GM18499 (cell line): ENCODE results near the gene CAGE1.
"Not testable (repeated sequence)": the region's sequence is repeated elsewhere in the genome, so short reads cannot be mapped to it uniquely, and the experiment has no call there.

Experiments used
- ATAC-seq: cut with Tn5 transposase; IDR thresholded peaks from one replicate; pipeline ENCODE4 v1.9.1; 2021; ENCODE audit warnings: moderate number of reproducible peaks; ENCODE audit not compliant: insufficient read depth, unreplicated experiment

CAGE1 gene

DNA sequence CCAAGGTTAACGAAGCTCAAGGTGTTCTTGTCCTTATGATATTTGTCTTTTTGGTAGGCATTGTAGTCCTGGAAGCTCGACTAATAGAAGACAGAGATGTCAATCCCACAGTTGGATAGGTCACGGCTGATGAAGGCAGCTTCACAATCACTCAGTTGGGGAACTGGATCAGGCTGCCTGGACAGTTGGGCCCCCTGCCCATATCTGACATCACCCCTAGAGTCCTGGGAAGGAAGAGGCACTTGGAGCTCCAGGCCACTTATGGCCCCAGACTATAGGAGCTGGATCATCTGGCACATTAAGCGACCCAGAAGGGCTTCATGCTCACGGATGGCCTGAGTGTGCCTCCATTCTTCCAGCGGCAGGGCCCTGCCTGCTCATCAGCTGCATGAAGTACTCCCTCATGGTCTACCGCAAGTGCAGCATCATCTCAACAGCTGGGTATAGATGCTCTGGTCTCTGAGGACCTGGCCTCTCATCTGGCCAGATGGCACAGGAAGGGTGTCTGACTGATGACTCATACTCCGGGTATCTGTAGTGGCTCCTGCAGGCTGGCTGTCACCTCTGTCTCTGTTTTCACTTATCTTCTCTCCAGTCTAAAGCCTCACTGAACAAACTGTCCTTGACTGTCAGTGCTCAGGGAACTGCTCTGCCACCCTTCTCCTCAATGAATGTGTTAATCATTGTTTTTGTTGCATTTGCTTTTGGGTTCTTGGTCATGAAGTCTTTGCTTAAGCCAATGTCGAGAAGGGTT lies 47.4 kb downstream of the CAGE1 start:
- ATAC-seq: no peak

DNA sequence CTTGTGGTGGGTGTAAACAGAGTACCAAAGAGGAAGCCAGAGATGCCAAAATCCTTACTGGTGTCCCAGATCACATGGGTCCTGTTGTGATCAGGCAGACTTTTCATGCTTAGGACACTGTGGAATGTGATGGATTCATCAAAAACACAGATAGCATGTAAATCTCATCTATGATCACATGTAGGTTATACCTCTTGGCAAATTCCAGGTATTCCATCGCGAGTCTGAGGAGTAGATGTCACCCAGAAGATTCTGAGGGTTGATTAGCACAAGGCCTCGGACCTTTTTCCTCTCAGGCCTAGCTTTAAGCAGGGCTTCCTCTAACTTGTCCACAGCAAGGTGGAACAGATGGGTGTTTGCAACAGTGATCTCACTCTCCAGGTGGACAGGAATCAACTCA lies 48.3 kb downstream of the CAGE1 start:
- ATAC-seq: no peak

DNA sequence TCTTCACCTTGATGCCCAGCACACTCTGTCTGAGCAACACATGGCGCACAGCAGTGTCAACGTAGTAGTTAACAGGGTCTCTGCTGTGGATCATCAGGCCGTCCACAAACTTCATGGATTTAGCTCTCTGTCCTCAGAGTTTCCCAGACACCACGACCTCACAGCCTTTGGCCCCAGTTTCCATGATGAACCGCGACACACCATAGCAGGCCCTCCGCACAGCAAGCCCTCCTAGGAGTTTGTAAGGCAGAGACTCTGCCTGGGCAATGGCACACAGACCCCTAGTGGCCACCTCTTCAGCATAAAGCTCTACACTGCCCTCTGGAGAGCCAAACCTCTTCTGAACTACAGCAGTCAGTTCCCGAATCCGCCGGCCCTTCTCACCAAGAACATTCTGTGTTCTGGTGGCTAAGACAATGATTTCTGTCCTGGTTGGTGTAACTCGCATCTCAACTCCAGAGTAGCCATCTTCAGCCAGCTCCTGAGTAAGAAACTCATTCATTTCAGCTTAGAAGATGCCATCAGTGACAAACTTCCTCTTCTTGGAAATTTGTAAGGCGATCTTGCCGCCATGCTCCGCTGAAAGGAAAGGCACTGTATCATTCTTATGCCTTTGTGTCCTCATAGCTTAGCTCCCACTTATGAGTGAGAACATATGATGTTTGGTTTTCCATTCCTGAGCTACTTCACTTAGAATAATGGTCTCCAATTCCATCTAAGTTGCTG lies 50.4 kb downstream of the CAGE1 start:
- not testable (repeated sequence) for ATAC-seq

DNA sequence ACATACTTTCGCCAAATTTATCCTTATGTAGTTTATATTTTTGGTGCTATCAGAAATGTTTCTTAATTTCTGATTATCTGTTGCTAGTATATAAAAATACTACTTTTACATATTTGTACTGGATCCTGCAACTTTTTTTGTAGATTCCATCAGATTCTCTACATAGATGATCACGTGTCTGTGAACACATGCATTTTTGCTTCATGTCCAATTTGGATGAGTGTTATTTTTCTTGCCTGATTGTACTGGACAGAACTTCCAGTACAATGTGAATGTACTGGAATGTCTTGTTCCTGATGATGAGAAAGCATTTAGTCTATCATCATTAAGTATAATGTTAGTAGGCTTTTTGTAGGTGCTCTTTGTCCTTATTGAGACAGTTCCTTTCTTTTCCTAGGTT lies 51.5 kb downstream of the CAGE1 start:
- ATAC-seq: no peak

DNA sequence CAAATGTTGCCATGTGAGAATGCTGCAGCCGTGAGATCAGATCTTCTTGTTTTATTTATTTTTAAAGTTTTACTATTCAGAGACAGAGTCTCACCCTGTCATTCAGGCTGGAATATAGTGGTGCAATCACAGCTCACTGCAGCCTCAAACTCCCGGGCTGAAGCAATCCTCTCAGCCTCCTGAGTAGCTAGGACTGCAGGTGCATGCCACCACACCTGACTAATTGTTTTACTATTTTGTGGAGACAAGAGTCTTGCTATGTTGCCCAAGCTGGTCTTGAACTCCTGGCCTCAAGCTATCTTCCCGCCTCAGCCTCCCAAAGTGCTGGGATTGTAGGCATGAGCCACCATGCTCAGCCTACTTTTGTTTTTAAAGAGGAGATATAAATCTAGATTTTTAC lies 54.0 kb downstream of the CAGE1 start:
- ATAC-seq: no peak

DNA sequence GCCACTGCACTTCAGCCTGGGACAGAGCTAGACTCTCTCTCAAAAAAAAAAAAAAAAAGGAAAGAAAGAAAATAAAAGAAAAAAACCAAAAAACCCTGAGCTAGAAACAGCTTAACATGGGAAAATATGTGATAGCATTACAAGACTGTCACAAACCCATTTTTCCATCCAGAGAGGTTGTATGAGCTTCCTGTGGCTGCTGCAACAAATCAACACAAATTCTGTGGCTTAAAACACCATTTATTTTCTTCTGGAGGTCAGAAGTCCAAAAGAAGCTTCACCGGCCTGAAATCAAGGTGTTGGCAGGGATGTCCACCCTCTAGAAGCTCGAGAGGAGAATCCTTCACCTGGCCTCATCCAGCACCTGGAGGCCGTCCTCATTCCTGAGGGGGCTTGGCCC lies 54.9 kb downstream of the CAGE1 start:
- no peak for ATAC-seq

DNA sequence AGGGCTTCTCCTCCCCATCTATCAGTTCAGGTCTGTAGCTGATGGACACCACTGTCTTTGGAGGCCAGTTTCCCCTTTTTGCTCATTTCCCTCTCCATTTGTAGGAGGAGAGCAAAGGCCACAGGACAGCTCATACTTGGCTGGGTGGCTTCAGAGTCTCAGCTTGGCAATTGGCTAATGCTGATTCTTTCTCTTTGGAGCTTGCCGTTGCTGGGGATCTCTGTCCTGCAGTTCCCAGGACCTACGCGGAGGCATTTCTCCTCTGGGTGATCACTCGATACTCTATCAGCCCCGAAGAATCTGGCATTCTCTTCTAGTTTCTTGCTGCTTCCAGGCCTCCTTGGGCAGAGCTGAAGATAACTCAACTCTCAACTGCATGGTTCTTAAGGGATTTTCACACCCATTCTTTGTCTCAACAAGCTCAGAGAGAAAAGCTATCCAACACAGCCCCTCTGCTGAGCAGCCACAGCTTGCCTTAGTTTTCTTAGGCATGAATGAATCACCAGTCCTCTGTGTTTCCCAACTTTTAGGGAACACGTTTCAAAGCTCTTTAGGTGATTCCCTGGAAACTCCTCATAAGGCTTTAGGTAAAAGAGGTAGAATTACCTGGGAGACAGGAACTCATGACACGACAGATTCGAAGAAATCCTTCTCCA lies 57.3 kb downstream of the CAGE1 start:
- ATAC-seq: no peak

DNA sequence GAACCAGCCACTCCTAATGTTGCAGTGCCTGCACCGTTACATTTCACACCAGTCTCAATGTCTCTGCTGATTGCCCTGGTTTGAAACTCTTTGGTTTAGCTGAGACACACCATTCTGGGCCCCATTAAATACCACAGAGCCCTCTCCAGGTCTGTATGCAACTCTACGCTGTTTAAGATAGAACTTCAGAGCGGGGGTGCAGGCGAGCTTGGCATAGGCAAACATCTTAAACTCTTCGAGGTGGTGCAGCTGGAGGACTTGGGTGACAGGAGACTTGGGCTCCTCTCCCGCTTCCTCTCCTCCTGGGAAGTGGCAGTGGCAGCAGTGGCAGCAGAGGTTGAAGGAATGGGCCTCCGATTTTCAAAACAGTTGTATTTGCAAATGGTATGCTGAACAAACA lies 58.1 kb downstream of the CAGE1 start:
- ATAC-seq: no peak

DNA sequence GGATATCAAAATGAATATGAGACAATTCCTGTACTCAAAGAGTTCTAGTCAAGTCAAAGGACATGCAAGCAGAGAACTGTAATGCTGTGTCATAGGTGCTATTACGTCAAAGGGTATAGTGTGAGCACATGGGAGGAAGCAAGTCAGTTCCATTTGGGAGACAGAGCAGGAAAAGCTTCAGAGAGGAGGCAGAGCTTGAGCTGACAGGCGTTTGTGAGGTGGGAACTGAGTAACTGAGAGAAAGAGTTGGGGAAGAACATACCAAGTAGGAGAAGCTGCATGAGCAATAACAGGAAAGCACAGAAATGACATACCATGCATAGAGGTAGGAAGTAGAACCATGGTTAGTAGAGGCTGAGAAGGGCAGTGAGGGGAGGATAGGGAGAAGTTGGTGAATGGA lies 61.3 kb downstream of the CAGE1 start:
- no peak for ATAC-seq

DNA sequence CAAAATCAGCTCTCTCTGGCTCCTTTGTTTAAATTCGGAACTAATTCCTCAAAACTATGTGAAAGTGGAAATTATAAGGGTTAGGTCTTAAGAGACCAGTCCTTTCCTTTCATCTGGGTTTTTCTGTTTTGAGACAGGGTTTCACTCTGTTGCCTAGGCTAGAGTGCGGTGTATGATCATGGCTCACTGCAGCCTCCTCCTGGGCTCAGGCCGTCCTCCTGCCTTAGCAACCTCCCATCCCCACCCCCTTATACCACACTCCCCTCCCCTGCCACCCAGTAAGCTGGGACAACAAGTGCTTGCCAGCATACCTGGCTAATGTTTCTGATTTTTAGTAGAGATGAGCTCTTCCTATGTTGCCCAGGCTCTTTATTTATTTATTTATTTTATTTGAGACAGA lies 63.8 kb downstream of the CAGE1 start:
- ATAC-seq: no peak

DNA sequence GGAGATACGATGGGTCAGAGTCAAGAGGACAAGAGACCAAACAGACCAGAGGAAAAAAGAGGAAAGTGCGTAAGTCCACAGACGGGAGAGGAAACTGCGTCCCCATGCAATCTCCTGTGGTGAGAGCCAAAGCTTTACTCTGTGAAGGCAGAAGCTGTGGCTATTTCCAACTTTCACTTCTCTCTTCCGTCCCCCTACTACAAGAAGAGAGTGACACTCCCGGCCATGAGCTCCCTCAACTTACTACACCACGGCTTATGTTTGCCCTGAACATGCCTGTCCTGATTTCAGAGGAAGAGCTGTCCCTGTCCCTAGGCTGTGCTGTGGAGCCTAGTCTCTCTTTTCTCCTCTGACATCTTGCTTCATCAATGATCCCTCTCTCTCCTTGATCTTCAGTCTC lies 65.0 kb downstream of the CAGE1 start:
- ATAC-seq: peak; percentile 66

DNA sequence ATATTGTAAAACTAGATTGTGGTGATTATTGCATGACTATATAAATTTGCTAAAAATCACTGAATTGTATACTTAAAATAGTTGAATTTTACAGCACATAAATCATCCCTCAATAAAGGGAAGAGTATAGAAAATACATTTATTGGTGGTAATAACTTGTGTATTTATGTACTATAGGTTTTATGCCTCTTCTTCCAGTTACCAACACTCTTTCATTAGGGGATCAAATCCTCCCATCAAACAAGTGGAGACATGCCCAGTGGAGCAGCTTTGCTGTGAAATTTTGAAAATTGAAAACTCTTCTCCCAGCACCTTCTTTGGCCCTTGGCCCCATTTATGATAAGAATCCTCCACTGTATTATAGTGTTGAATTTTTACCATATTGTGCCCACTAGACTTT lies 66.5 kb downstream of the CAGE1 start:
- ATAC-seq: no peak

DNA sequence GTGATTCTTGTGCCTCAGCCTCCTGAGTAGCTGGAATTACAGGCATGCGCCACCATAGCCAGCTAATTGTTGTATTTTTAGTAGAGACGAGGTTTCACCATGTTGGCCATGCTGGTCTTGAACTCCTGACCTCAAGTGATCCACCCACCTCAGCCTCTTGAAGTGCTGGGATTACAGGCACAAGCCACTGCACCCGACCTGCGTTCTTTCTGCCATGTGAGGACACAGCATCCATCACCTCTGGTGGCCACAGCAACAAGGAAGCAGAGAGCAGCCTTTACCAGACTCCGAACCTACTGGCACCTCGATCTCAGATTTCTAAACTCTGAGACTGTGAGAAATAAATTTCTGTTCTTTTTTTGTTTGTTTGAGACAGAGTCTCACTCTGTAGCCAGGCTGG lies 67.7 kb downstream of the CAGE1 start:
- not testable (repeated sequence) for ATAC-seq

DNA sequence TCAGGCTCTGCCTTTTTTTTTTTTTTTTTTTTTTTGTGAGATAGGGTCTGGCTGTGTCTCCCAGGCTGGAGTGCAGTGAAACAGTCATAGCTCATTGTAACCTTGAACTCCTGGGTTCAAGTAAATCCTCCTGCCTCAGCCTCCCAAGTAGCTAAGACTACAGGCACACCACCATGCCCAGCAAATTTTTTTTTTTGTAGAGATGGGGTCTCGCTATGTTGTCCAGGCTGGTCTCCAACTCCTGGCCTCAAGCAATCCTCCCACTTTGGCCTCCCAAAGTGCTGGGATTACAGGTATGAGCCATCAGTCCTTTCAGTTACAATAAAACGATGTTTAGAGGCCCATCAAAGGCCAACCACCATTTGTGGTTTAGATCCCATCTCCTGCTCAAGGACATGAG lies 70.1 kb downstream of the CAGE1 start:
- ATAC-seq: not testable (repeated sequence)

DNA sequence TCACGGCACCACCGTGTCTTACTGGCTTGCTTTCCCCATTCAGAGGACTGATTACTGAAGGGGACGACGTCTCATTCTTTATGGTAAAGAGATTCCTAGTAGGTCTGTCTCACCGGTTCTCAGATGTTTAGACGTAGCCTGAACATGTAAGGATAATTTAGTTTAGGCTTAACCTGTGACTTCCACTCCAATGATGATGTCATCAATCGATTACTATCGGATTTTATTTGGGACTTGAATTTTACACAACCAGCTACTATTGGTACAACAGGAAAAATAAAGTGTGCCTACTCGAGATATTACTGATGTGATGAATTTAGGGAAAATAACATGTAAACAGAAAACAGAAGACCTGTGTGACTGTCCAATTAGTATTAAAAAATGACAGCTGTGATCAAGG lies 72.0 kb downstream of the CAGE1 start:
- no peak for ATAC-seq

DNA sequence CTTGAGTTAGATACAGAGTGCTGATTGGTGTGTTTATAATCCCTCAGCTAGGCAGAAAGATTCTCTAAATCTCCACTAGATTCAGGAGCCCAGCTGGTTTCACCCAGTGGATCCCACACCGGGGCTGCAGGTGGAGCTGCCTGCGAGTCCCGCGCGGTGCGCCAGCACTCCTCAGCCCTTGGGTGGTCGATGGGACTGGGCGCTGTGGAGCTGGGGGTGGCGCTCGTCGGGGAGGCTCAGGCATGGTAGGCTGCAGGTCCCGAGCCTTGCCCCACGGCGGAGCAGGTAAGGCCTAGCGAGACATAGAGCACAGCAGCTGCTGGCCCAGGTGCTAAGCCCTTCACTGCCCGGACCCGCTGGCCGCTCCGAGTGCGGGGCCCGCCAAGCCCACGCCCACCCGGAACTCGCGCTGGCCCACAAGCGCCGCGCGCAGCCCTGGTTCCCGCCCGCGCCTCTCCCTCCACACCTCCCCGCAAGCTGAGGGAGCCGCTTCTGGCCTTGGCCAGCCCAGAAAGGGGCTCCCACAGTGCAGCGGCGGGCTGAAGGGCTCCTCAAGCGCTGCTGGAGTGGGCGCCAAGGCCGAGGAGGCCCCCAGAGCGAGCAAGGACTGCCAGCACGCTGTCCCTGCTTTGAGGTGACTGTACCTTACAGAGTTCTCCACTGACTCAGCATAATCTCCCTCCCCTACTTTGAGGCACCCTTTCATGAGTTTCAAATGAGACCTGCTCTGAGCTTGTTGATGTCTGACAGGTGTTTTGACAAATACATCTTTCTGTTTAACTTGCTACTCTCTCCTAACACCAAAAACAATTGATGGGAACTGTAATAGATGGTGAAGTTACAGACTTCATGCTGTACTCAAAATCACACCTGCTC lies 72.6 kb downstream of the CAGE1 start:
- ATAC-seq: no peak

DNA sequence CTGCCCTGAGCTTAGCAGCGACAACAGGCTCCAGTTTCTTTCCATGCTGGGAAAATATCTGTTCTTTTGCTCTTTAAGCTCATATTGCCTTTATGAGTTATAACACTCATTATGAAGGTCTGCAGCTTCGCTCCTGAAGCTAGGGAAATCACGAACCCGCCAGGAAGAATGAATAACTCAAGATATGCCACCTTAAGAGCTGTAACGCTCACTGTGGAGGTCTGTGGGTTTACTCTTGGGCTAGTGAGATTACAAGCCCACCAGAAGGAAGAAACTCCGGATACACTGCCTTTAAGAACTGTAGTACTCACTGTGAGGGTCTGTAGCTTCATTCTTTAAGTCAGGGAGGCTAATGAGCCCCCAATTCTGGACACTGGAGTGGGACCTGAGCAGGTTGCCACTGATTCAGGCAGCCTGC lies 73.6 kb downstream of the CAGE1 start:
- no peak for ATAC-seq

DNA sequence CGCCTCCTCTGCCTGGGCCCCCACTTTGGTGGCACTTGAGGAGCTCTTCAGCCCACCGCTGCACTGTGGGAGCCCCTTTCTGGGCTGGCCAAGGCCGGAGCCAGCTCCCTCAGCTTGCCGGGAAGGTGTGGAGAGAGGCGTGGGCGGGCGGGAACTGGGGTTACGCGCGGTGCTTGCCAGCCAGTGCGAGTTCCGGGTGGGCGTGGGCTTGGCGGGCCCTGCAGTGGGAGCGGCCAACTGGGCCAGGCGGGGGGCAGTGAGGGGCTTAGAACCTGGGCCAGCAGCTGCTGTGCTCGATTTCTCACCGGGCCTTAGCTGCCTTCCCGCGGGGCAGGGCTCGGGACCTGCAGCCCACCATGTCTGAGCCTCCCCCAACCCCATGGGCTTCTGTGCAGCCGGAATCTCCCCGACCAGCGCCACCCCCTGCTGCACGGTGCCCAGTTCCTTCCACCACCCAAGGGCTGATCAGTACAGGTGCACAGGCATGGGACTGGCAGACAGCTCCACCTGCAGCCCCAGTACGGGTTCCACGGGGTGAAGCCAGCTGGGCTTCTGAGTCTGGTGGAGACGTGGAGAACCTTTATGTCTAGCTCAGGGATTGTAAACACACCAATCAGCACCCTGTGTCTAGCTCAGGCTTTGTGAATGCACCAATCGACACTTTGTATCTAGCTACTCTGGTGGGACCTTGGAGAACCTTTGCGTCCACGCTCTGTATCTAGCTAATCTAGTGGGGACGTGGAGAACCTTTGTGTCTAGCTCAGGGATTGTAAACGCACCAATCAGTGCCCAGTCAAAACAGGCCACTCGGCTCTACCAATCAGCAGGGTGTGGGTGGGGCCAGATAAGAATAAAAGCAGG lies 74.2 kb downstream of the CAGE1 start:
- ATAC-seq: not testable (repeated sequence)

DNA sequence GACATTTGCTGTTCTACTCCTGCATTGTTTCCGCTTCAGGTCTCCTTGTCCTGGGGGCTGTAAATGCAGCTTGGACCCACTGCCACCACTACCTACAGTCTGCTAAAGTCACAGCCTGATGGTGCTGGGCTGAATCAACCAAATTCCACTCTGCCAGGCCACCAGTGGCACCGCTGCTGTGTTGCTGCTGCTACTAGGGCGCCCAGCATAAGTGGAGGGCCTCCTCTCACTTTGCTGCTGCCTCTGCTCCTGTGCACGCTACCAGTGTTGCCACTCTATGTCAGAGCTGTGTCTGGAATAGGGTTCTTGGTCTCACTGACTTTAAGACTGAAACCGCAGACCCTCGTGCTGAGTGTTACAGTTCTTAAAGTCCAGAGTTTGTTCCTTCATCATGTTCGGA lies 75.1 kb downstream of the CAGE1 start:
- no peak for ATAC-seq
